Rectal smooth muscle tissue (tissue), 1 donor: ENCODE measurements around the gene ORM1.
"Not testable (repeated sequence)": the region's sequence is repeated elsewhere in the genome, so short reads cannot be mapped to it uniquely, and the experiment has no call there.

ENCODE experiments used
- H3K27ac ChIP-seq: one replicate; pipeline ENCODE4 v1.7.0; 2013; ENCODE audit warnings: low read depth, low read length, inconsistent platforms
- H3K27me3 ChIP-seq: one replicate; pipeline ENCODE4 v1.7.0; 2013; ENCODE audit warnings: low read length; ENCODE audit not compliant: control insufficient read depth, insufficient read depth
- H3K36me3 ChIP-seq: one replicate; pipeline ENCODE4 v1.7.0; 2013; ENCODE audit warnings: low read length; ENCODE audit not compliant: control insufficient read depth, insufficient read depth
- H3K4me1 ChIP-seq: one replicate; pipeline ENCODE4 v1.7.0; 2013; ENCODE audit warnings: low read length; ENCODE audit not compliant: control insufficient read depth, insufficient read depth
- H3K4me3 ChIP-seq: one replicate; pipeline ENCODE4 v1.7.0; 2013; ENCODE audit warnings: low read length
- H3K9ac ChIP-seq: one replicate; pipeline ENCODE4 v1.7.0; 2013; ENCODE audit warnings: low read length

ORM1 gene

DNA sequence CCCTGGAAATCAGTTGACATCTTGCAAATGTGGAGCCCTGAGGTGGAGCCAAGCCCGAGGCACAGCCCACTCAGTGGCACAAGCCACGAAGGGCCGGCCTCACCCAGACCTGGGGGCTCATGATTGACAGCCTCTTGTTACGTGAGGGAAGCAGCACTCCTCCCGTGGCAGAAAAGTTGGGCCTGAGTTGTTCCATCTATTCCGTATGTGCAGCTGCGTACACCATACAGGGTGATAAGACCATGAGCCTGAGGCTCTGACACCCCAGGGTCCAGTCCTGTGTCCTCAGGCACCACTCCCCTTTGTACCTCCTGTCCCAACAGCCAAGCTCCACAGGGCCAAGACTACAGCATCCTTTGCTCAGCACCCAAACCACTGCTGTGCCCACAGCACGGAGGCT lies 4.9 kb downstream of the ORM1 start:
- Histone ChIP-seq H3K4me3 (no peak overlapping the region), H3K27ac (no peak overlapping the region), H3K27me3 (peaks cover 2% of the 10 kb centered on the region), H3K9ac (no peak overlapping the region), H3K36me3 (no peaks in the 10 kb centered on the region), H3K4me1 (no peaks in the 10 kb centered on the region)

DNA sequence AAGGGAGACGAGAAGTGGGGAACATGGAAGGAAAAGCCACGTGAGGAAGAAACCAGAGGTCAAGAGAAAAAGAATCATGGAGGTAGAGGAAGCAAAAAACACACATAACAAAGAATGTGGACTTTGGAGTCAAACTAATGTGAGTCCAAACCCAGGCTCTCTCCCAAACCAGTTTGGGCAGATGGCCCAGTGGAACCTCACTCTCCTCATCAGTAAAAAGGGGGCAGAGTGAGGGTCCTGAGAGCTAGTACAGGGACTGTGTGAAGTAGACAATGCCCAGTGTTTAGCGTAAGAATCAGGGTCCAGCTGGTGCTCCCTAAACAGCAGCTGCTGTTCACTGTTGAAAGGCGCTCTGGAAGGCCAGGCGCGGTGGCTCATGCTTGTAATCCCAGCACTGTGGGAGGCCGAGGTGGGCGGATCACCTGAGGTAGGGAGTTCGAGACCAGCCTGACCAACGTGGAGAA lies 5.5 kb downstream of the ORM1 start:
- H3K4me3 ChIP-seq, H3K36me3 ChIP-seq, H3K27me3 ChIP-seq, H3K4me1 ChIP-seq, H3K27ac ChIP-seq, H3K9ac ChIP-seq: not testable (repeated sequence)

DNA sequence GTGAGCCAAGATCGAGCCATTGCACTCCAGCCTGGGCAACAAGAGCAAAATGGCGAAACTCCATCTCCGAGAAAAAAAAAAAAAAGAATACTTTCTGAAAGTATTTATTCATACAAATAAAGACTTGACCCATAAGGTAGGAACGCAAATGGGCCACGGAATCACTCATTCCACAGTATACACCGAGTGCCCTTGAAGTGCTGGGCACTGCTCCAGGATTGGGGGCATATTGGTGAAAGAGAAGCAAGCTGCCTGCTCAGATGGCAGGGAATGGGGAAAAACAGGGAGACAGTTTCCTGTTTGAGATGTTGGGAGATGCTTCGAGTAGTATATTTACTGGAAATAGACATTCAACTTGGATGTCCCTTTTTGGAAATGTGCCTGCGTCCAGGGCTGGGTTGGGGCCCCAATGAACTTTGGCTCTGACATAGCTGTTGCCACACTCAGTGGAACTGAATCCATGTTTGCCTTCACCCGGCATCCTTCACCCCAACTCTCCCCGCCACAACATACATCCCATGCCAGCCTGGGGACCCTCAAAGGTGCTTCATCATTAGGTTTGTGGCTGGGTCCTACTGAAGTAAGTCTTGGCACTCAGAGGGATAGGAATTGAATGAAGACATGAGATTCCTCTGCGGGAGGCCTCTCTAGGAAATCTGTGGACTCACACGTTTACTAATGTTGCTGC lies 6.2 kb downstream of the ORM1 start:
- H3K27ac ChIP-seq, H3K4me3 ChIP-seq, H3K36me3 ChIP-seq, H3K27me3 ChIP-seq, H3K9ac ChIP-seq, H3K4me1 ChIP-seq: not testable (repeated sequence)

DNA sequence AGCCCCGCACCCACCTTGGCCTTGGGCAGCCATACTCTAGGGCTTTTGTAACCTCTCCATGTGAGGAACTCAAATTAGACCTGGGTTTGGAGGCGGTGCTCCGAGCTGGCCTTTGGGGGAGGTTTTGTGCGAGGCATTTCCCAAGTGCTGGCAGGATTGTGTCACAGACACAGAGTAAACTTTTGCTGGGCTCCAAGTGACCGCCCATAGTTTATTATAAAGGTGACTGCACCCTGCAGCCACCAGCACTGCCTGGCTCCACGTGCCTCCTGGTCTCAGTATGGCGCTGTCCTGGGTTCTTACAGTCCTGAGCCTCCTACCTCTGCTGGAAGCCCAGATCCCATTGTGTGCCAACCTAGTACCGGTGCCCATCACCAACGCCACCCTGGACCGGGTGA lies 6.7 kb downstream of the ORM1 start, which contains the start of gene ORM2:
ORM2 (plus strand) TSS at position 245 of the 398 bp plus-strand sequence; CDS start at position 281, 36 bp downstream.
- H3K9ac ChIP-seq, H3K4me3 ChIP-seq, H3K36me3 ChIP-seq, H3K27me3 ChIP-seq, H3K27ac ChIP-seq, H3K4me1 ChIP-seq: not testable (repeated sequence)

DNA sequence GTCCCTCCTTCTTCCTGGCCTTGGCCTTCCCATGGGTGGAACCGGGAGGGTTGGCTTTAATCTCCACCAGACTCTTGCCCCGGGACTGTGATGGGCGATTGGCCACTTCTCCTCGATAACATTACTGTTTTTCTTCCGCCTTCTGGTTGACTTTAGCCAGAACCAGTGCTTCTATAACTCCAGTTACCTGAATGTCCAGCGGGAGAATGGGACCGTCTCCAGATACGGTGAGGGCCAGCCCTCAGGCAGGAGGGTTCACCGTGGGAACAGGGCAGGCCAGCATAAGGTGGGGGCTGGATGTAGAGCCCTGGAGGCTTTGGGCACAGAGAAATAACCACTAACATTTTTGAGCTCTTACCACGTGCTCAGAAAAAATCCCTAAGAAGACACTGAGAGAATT lies 7.7 kb downstream of the ORM1 start:
- Histone ChIP-seq H3K9ac (no peak overlapping the region), H3K36me3 (peaks cover 2% of the 10 kb centered on the region), H3K27ac (no peak overlapping the region), H3K4me1 (no peaks in the 10 kb centered on the region), H3K27me3 (peaks cover 2% of the 10 kb centered on the region), H3K4me3 (no peak overlapping the region)

DNA sequence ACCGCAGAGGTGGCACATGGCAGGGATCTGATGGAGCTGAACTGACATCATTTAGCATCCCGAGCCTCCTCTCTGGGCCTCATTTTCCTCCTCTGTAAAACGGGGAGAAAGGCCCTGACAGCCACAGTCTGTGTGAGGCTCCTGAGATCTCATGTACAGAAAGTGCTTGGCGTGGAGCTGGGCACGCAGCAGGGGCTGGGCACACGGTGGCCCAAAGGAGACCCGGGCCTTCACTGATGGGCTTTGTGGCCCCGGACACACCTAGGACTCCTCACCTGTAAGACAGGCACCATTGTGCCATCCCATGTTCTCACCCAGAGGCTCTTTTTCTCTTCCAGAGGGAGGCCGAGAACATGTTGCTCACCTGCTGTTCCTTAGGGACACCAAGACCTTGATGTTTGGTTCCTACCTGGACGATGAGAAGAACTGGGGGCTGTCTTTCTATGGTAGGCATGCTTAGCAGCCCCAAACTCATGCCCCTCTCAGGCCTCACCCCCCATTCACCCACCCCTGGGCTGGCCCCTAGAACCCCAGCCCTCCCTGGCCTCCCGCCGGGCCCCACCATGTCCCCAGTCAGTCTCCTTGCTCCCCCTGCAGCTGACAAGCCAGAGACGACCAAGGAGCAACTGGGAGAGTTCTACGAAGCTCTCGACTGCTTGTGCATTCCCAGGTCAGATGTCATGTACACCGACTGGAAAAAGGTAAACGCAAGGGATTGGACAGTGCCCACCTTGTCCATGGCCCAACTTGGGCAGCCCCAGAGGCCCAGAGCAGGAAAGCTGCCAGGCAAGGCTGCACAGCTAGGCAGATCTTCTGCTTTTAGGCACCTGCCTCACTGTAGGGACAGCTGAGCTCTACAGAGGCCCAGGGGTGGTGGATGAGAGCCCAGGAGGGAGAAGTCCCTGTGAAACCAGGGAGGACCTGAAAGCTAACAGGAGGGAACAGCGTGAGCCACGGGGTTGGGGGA lies 8.6 kb downstream of the ORM1 start:
- H3K4me1 ChIP-seq, H3K36me3 ChIP-seq, H3K9ac ChIP-seq, H3K27me3 ChIP-seq, H3K4me3 ChIP-seq, H3K27ac ChIP-seq: not testable (repeated sequence)

DNA sequence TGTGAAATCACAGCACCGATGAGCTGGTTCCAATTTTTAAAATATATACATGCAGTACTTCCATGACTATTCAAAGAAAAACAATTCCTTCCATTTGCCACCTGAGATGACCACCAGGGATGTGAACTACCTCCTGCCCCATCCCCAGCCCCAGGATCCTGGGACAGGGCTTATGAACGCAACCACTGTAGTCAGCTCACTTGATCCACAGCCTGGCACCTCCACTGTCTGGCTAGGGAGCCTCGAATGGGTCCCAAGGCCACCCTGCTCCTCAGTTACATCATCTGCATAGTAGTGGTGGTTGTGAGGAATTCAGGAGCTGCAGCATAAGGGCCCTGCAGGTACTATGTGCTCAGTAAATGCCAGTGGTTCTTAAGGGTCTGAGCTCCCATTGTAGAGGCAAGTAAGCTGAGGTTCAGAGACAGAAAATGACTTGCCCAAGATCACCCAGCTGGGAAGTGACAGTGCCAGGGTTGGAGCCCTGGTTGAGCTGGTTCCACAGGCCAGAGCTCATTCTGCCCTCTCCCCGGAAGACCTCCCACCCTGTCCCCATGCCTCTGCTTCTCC lies 9.7 kb downstream of the ORM1 start:
- not testable (repeated sequence) for H3K4me3 ChIP-seq, H3K9ac ChIP-seq, H3K27ac ChIP-seq, H3K4me1 ChIP-seq, H3K27me3 ChIP-seq
- H3K36me3 ChIP-seq: peaks cover 12% of the 10 kb centered on the region

DNA sequence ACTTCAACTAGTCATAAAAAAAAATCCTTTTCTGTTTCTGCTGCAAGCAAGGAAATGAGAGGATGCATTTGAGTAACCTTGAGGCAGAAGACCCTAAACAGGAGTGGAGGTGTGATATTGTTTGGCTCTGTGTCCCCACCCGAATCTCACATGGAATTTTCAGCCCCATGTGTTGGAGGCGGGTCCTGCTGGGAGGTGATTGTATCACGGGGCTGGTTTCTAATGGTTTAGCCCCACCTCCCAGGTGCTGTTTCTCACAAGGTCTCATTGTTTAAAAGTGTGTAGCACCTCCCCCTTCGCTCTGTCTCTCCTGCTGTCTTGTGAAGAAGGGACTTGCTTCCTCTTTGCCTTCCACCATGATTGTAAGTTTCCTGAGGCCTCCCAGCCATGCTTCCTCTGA lies 10.8 kb downstream of the ORM1 start:
- peaks cover 20% of the 10 kb centered on the region for H3K36me3 ChIP-seq
- H3K27me3 ChIP-seq, H3K4me1 ChIP-seq, H3K27ac ChIP-seq, H3K4me3 ChIP-seq, H3K9ac ChIP-seq: not testable (repeated sequence)

DNA sequence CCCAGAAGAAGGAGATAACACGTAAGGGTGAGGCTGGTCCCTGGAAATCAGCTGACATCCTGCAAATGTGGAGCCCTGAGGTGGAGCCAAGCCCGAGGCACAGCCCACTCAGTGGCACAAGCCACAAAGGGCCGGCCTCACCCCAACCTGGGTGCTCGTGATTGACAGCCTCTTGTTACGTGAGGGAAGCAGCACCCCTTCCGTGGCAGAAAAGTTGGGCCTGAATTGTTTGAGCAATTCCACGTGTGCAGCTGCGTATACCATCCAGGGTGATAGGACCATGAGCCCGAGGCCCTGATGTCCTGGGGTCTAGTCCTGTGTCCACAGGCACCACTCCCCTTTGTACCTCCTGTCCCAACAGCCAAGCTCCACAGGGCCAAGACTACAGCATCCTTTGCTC lies 11.6 kb downstream of the ORM1 start:
- Histone ChIP-seq H3K36me3 (peaks cover 20% of the 10 kb centered on the region), H3K27me3 (no peaks in the 10 kb centered on the region)

DNA sequence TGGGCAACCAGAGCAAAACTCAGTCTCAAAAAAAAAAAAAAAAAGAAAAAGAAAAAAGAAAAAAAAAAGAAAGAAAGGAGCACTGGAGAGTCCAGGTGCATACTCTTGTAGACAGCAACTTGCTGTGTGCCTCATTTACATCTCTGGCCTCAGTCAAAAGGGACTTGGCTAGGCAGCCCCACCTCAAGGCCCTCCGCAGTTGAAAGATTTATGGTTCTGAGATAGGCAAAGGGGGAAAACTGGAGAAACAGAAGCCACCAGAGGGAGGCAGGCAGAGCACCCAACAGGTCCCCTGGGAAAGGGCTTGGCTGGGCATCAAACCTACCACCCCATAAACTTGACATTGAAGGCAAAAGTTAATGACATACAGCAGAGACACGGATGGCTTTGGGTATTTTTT lies 12.8 kb downstream of the ORM1 start:
- H3K36me3 ChIP-seq: peaks cover 27% of the 10 kb centered on the region
- no peak overlapping the region for H3K9ac ChIP-seq
- no peaks in the 10 kb centered on the region for H3K4me1 ChIP-seq

More for the DNA sequence above, 11.6 kb downstream of the ORM1 start:
- Histone ChIP-seq H3K9ac (no peak overlapping the region), H3K27ac (no peak overlapping the region), H3K4me1 (no peaks in the 10 kb centered on the region), H3K4me3 (no peak overlapping the region)

DNA sequence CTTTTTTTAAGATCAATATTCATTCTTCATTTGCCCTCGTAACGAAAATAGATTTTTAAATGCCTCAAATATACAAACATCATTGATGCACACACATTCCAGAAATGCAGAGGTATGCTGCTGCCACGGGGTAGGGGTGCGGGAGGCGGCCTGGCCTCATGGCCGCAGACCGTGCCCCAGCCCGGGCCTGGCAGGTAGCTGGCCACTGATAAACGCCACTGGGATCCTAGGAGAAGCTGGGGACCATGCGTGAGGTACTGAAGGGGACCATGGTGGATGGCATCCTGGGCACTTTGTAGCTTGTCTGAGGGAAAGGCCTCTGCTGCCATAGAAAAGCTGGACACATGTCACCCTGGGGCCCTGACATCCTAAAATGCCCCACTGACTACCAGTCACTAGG lies 13.3 kb downstream of the ORM1 start:
- H3K27me3 ChIP-seq: no peaks in the 10 kb centered on the region
- no peak overlapping the region for H3K4me3 ChIP-seq
- H3K9ac ChIP-seq: no peak overlapping the region
- no peak overlapping the region for H3K27ac ChIP-seq
- peaks cover 31% of the 10 kb centered on the region for H3K36me3 ChIP-seq
- H3K4me1 ChIP-seq: no peaks in the 10 kb centered on the region

More for the DNA sequence above, 12.8 kb downstream of the ORM1 start:
- Histone ChIP-seq H3K4me3 (no peak overlapping the region), H3K27ac (no peak overlapping the region), H3K27me3 (no peaks in the 10 kb centered on the region)

DNA sequence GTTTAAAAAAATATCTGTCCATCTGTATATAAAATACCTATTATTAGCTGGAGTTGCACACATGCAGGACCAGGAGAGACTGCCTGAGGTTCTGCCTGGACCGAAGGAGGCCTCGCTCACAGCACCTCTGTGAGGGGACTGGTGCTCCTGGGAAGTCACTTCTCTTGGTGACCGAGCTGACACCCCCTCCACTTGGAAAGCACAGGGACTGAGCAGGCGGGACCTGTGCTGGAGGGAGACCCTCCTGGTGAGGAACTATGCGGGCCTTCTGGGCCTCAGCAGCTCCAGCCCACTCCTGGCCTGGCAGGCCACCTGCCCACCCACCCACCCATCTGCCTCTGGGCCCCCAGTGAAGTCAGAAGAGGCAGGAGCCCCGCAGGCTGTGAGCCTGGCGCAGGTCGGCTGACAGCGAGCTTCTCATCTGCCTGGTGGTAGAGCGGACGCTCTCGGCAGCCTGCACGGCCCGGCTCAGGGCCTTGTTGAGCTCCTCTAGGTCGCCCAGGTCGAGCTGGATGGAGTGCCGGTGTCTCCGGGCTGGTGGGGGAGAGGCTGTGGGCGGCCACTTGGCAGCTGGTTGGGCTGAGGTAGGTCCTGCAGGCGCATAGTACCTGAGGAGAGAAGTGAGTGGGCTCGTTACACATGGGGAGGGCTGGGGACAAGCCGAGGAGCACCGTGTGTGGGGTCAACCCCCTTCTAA lies 13.9 kb downstream of the ORM1 start:
- no peak overlapping the region for H3K27ac ChIP-seq
- no peak overlapping the region for H3K9ac ChIP-seq
- H3K36me3 ChIP-seq: peaks cover 37% of the 10 kb centered on the region
- no peaks in the 10 kb centered on the region for H3K4me1 ChIP-seq
- no peaks in the 10 kb centered on the region for H3K27me3 ChIP-seq
- H3K4me3 ChIP-seq: no peak overlapping the region
